ENCODE results near the gene TNFRSF18.

GRCh38 chr1:1173061-1173792 is 33.2 kb downstream of the TNFRSF18 start:
- TF ChIP-seq CTCF (IDR thresholded peaks at IDR 0.05) (no peak), POLR2A (IDR thresholded peaks at IDR 0.05) (no peak)

All from right lobe of liver (tissue), 4 donors.